Colonic mucosa (tissue), 4 donors: ENCODE results near the gene DLGAP4. TPM values are rescaled to one million over a fixed set of nuclear protein-coding genes. Genes with fewer than 3 reads are reported as not detected.

Source experiments
- DNase-seq: peaks from one replicate; pipeline ENCODE4 v3.0.0-alpha.2; 2020
- H3K27ac ChIP-seq: fragments of 200-600 bp; one replicate; pipeline ENCODE4 v1.8.0; 2021
- H3K27me3 ChIP-seq: fragments of 200-600 bp; one replicate; pipeline ENCODE4 v1.8.0; 2021
- H3K36me3 ChIP-seq: fragments of 200-600 bp; one replicate; pipeline ENCODE4 v1.8.0; 2021
- H3K4me1 ChIP-seq: fragments of 200-600 bp; one replicate; pipeline ENCODE4 v1.8.0; 2021; ENCODE audit warnings: mild to moderate bottlenecking
- H3K4me3 ChIP-seq: fragments of 200-600 bp; one replicate; pipeline ENCODE4 v1.8.0; 2021
- H3K9ac ChIP-seq, 2 donors: one replicate each; pipeline ENCODE4 v1.7.0; 2013; ENCODE audit warnings: control low read depth in 2 of 2, low read depth in 2 of 2, low read length in 2 of 2
- H3K9me3 ChIP-seq: fragments of 200-600 bp; one replicate; pipeline ENCODE4 v1.8.0; 2021
- CTCF ChIP-seq: fragments of 200-600 bp; IDR thresholded peaks from one replicate; pipeline ENCODE4 v1.8.0; 2022; ENCODE audit warnings: antibody characterized with exemption, mild to moderate bottlenecking
- intact Hi-C: fragments of 100-400 bp; cut with DNase I; formaldehyde crosslinking; loops from one replicate; pipeline ENCODE4 v1.14.1; 2022
- total RNA-seq, 2 donors: library from RNA; stranded (reverse); fragmentation: NEBNext Ultra II Directional in 1 of 2; extraction: Animal tissue kit (Norgen Biotek cat#: 25700) in 1 of 2; gene quantifications; one replicate each; pipeline ENCODE4 v1.2.1, GENCODE V29; 2021
- donor health status: healthy.
- donor health status: DM: no; HTN: no; CAD: no.
- donor health status: DM: no; HTN: no; CAD: no.

The DLGAP4 gene
- total RNA-seq, 2 donors from 2014 or later = 43.1 to 48.6 TPM

DNA sequence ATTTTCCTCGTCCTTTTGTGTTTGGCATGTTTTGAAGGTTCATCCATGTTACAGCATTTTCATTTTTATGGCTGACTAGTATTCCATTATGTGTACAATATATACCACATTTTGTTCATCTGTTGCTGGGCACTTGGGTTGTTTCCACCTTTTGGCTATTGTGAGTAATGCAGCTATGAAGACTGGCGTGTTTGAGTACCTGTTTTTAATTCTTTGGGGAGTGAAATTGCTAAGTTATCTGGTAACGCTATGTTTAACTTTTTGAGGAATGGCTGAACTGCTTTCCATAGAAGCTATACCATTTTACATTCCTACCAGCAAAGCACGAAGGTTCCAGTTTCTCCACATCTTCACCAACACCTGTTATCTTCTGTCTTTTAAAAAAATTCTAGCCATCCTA is 198.2 kb downstream of the DLGAP4 start:
- H3K4me3 ChIP-seq = no peak overlapping the region
- H3K36me3 ChIP-seq = peaks cover 4% of the 10 kb centered on the region
- no peak overlapping the region for H3K27ac ChIP-seq
- H3K4me1 ChIP-seq = no peaks in the 10 kb centered on the region
- no peaks in the 10 kb centered on the region for H3K9me3 ChIP-seq
- intact Hi-C loops = no loop called here
- H3K9ac ChIP-seq = no peak overlapping the region
- DNase-seq = no peak
- no peaks in the 10 kb centered on the region for H3K27me3 ChIP-seq
- TF ChIP-seq CTCF = no peak

DNA sequence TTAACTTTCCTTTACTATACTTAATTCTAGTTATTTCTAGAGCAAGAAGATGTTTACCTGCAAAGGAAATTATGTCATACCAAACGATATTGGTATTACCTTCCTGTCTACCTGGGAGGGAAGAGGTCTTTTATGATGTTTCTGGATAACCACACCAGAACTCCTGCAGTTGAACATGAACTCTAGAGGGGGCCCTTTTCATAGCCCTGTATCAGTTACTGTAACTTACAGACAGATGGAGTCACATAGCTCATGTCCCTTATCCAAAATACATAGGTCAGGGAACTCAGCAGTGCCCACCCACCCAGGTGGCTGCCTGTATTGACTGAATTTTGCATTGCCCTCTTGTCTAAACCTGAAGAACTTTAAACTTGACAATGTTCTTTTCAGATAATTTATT is 200.1 kb downstream of the DLGAP4 start:
- intact Hi-C loops = no loop called here
- TF ChIP-seq CTCF = no peak
- no peak overlapping the region for H3K27ac ChIP-seq
- DNase-seq = no peak
- no peaks in the 10 kb centered on the region for H3K27me3 ChIP-seq
- H3K9me3 ChIP-seq = no peaks in the 10 kb centered on the region
- H3K9ac ChIP-seq = no peak overlapping the region
- peaks cover 4% of the 10 kb centered on the region for H3K36me3 ChIP-seq
- no peaks in the 10 kb centered on the region for H3K4me1 ChIP-seq
- no peak overlapping the region for H3K4me3 ChIP-seq

- H3K4me1 ChIP-seq = no peaks in the 10 kb centered on the region
- H3K9me3 ChIP-seq = no peaks in the 10 kb centered on the region
- H3K27me3 ChIP-seq = no peaks in the 10 kb centered on the region
- peaks cover 4% of the 10 kb centered on the region for H3K36me3 ChIP-seq
- DNase-seq = no peak
- H3K9ac ChIP-seq = no peak overlapping the region
- no peak overlapping the region for H3K4me3 ChIP-seq
- intact Hi-C loops = no loop called here
- no peak overlapping the region for H3K27ac ChIP-seq
- TF ChIP-seq CTCF = no peak
Observed at GRCh38 chr20:36507746-36508145, 201.6 kb downstream of the DLGAP4 start.

DNA sequence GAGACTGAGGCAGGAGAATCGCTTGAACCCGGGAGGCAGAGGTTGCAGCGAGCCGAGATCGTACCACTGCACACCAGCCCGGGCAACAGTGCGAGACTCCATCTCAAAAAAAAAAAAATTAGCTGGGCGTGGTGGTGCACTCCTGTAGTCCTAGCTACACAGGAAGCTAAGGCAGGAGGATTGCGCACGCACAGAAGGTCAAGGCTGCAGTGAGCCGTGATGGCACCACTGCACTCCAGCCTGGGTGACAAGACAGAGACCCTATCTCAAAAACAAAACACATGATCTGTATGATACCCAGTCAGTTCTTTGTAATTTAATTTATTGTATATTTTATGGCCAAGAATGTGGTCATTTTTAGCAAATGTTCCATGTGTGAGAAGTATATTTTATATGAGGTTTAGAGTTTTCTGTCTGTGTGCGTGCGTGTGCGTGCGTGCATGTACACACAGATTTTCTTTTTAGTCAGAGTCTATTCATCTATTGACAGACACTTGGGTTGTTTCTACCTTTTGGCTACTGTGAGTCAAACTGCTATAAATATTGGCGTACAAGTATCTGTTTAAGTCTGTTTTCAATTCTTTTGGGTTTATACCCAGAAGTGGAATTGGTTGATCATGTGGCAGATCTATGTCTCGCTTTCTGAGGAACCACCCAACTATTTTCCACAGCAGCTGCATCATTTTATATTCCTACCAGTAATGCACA is 213.0 kb downstream of the DLGAP4 start:
- Histone ChIP-seq H3K27me3 (no peaks in the 10 kb centered on the region), H3K9ac (no peak overlapping the region), H3K36me3 (peaks cover 4% of the 10 kb centered on the region), H3K4me3 (no peak overlapping the region), H3K27ac (no peak overlapping the region), H3K4me1 (no peaks in the 10 kb centered on the region), H3K9me3 (no peaks in the 10 kb centered on the region)
- intact Hi-C loops = no loop called here
- no peak for DNase-seq
- TF ChIP-seq CTCF = no peak

- H3K4me3 ChIP-seq = no peak overlapping the region
- H3K9me3 ChIP-seq = no peaks in the 10 kb centered on the region
- H3K27me3 ChIP-seq = no peaks in the 10 kb centered on the region
- no peak overlapping the region for H3K27ac ChIP-seq
- H3K36me3 ChIP-seq = peaks cover 10% of the 10 kb centered on the region
- no peak for TF ChIP-seq CTCF
- H3K9ac ChIP-seq = no peak overlapping the region
- no peaks in the 10 kb centered on the region for H3K4me1 ChIP-seq
- intact Hi-C loops = no loop called here
- no peak for DNase-seq
Observed at GRCh38 chr20:36519944-36520343, 213.8 kb downstream of the DLGAP4 start.
